Effector memory CD8-positive, alpha-beta T cell (primary cell): ENCODE measurements around the gene HOXA5.

Experiments
- ATAC-seq: fragments of 150-1000 bp; cut with Tn5 transposase; replicated peaks from 2 replicates; pipeline ENCODE4 v1.10.0; 2021; ENCODE audit warnings: mild to moderate bottlenecking, moderate library complexity
- DNase-seq, 3 experiments: peaks; one replicate each; pipeline ENCODE4 v3.0.0; 2021
- H3K27ac Mint-ChIP-seq, 2 donors: one replicate each; pipeline ENCODE4 v1.8.0; 2022; ENCODE audit warnings: mild to moderate bottlenecking in 2 of 2, mixed read lengths in 2 of 2, moderate library complexity in 2 of 2
- H3K27me3 Mint-ChIP-seq, 2 donors: one replicate each; pipeline ENCODE4 v1.8.0; 2022; ENCODE audit warnings: mixed read lengths in 2 of 2
- H3K36me3 Mint-ChIP-seq: one replicate; pipeline ENCODE4 v1.8.0; 2022; ENCODE audit warnings: mild to moderate bottlenecking, moderate library complexity, mixed read lengths; ENCODE audit not compliant: insufficient read depth
- H3K4me1 Mint-ChIP-seq, 2 donors: one replicate each; pipeline ENCODE4 v1.8.0; 2022; ENCODE audit warnings: low read depth in 2 of 2, mixed read lengths in 2 of 2
- H3K4me3 Mint-ChIP-seq, 2 donors: one replicate each; pipeline ENCODE4 v1.8.0; 2022; ENCODE audit warnings: mild to moderate bottlenecking in 2 of 2, mixed read lengths in 2 of 2, moderate library complexity in 2 of 2
- H3K9me3 Mint-ChIP-seq, 2 donors: one replicate each; pipeline ENCODE4 v1.8.0; 2022; ENCODE audit warnings: mixed read lengths in 2 of 2

HOXA5 gene

DNA sequence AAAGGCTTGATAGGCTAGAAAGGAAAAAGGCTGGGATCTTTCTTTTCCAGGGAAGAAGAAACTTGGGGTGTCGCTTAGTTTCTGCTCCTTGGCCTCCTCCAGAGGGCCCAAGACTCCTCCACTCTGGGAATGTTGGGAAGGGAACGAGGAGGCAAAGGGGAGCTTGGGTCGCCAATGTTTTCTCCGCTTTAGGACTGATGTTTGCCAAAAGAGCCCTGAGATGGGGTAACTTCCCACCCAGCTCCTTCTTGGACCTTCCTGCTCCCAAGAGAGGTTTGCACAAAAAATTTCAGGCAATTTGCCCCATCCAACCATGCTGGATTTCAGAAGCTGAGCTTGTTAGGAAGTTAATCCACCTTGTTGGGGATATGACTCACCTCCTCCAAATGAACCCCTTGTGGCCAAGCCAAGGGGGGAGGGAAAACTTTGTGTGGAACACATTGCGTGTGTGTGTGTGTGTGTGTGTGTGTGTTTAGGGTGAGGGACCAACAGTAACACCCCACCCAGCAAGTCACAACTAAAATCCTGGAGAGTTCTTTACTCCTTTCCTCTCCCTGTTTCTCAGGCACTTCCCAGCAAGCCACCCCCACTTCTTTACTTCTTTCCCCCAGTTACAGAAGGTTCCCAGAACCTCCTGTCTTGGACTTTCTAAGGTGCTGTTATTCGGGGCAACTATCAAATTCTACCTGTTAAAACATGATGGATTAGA lies 32.3 kb downstream of the HOXA5 start:
- peaks cover 0 to 39% of the 10 kb centered on the region in 2 donors for H3K27me3 Mint-ChIP-seq
- no peaks in the 10 kb centered on the region for H3K9me3 Mint-ChIP-seq
- ATAC-seq (no peak), DNase-seq (no peak)
- no peak overlapping the region for H3K27ac Mint-ChIP-seq
- no peaks in the 10 kb centered on the region for H3K4me1 Mint-ChIP-seq
- H3K4me3 Mint-ChIP-seq, result no peak overlapping the region
- H3K36me3 Mint-ChIP-seq, result no peaks in the 10 kb centered on the region

DNA sequence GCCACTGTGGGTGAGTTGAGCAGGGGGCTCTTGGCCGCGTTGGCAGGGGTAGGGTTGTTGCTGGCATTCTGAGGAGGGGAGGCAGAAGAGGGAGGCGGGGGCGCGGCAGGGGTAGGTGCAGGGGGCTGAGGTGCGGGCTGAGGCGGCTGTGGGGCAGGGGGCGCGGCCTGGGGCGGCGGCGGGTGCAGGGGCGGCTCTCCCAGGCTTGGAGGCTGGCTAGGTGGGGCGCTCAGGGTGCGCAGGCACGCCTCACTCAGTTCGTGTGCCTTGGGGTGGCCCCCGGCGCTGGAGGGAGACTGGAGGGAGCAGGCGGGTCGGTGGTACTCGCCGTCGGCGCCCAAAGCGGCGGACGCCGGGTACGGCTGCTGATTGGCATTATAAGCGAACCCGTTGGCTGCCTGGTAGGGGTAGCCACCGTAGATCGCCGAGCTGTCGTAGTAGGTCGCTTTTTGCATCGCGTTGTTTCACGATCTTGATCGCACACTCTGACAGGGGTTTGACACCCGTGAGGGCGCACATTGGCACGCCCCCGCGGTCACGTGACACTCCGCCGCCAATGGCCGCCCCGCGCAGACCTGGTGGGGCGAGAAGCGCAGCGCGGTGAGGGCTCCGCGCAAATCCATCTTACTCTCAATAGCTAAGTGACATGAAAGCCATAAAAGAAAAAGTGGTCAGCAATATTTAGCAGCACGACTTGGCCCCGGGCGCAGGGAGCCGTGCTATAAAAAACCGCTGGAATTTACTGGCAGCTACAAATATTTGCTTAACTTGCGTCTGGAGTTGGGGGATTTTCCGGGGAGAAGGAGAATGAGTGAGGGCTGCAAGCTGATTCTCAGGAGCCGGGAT lies 33.1 kb downstream of the HOXA5 start:
- no peaks in the 10 kb centered on the region for H3K9me3 Mint-ChIP-seq
- no peaks in the 10 kb centered on the region for H3K4me1 Mint-ChIP-seq
- no peak for ATAC-seq
- H3K4me3 Mint-ChIP-seq, result no peak overlapping the region
- no peak for DNase-seq
- peaks cover 3% of the 10 kb centered on the region for H3K36me3 Mint-ChIP-seq
- no peak overlapping the region for H3K27ac Mint-ChIP-seq
- peaks cover 2 to 41% of the 10 kb centered on the region in 2 donors for H3K27me3 Mint-ChIP-seq

DNA sequence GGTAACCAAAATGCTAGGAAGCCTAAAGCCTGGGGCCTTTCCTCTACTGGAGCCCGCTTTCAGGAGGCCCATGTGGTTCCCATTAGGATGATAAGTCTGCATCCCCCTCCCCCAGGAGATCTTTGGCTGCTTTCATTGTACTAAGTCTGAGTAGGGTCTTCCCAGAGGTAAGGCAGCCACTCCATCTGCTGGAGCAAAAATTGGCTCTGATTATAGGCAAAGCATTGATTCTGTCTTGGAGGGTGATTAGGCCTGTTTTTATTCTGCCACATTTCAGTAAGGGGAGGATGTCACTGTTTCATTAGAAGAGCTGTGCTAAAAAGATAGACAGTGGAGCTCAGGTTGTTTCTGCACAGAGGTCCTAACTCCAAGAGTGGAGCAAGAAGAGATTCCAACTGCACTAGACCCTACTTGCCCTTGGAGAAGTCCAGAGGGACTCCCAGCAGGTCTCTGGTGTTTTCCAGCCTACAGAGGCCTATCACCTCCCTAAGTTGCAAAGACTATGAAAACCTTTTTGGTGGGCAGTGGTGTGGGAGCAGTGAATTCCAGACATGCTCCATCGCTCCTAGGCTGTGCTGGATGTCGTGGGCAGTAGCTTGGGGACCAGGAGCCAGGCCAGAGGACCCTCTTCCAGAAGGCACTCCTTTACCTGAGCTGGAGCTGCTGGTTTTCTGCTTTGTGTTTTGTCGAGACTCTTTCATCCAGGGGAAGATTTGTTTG lies 33.9 kb downstream of the HOXA5 start:
- H3K4me1 Mint-ChIP-seq, result no peaks in the 10 kb centered on the region
- no peak overlapping the region for H3K27ac Mint-ChIP-seq
- H3K4me3 Mint-ChIP-seq, result no peak overlapping the region
- H3K36me3 Mint-ChIP-seq, result peaks cover 3% of the 10 kb centered on the region
- DNase-seq (no peak), ATAC-seq (no peak)
- peaks cover 8 to 49% of the 10 kb centered on the region in 2 donors for H3K27me3 Mint-ChIP-seq
- H3K9me3 Mint-ChIP-seq, result no peaks in the 10 kb centered on the region

DNA sequence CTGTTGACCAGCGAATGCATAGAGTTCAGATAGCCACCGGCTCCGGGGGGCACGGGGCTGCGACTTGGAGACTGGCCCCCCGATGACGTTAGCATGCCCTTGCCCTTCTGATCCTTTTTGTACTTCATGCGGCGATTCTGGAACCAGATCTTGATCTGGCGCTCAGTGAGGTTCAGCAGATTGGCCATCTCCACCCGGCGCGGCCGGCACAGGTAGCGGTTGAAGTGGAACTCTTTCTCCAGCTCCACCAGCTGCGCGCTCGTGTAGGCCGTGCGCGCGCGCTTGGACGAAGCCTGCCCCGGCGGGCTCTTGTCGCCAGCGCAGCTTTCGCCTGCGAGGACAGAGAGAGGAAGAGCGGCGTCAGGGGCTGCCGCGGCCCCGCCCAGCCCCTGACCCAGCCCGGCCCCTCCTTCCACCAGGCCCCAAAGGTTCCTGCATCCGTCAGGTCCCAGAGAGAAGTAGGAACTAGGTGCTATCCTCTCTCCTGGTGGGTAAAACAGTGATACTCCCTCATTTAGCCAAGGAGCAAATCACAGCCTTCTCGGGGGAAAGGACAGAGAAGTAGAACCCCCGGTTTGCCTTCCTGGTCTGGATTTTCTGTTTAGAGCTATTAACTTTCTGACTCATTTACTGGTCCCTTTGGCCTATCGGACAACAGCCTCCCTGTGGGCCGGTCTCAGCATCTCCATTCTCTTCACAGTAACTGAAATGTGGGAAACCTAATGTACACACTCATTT lies 34.9 kb downstream of the HOXA5 start:
- Mint-ChIP-seq H3K36me3 (peaks cover 3% of the 10 kb centered on the region), H3K4me1 (peaks cover 0 to 5% of the 10 kb centered on the region in 2 donors), H3K27me3 (peaks cover 19 to 59% of the 10 kb centered on the region in 2 donors), H3K9me3 (no peaks in the 10 kb centered on the region), H3K4me3 (no peak overlapping the region), H3K27ac (no peak overlapping the region)
- no peak for ATAC-seq
- no peak for DNase-seq

DNA sequence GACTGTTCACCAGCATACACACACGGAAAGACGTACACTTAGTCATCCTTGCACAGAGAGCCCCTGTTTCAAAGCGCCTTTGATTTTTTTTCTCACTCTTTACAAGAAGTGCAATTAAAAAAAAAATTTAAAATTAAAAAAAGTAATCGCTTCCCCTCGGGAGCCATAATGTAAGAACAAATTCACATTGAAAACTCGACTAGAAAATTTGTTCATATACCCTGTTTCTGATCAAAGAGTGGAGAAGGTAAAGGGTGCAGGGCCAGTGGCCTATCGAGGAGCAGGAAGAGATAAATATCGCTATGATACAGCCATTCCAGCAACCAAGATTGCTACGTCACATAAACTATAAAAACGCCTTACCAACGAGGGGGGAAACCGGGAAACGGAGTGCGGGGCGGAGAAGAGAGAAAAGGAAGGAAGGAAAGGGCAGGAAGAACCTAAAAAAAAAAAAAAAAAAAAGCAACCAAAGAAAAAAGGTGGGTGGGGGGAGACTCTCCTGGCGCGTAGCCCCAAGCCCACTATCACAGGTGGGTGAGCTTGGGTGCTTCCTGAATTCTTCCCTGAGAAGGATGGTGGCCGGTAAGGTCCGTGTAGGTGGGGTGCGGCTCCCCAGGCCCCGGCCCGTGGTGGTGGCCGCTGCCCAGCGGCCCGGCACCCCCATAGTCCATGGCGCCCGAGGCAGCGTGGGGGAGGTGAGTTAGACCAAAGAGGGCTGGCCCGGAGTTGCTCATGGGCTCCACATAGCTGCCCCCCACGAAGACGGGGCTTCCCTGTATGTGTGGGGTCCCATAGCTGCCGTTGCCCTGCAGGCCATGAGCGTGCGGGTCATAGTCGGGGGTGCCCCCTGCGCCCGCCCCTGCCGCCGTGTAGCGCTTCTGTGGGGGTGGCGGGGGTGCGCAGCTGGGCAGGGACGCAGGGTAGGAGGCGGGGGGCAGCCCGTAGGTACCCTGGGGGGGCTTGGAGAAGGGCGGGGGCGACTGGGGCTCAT lies 35.8 kb downstream of the HOXA5 start:
- Mint-ChIP-seq H3K4me3 (no peak overlapping the region), H3K9me3 (no peaks in the 10 kb centered on the region)
- ATAC-seq, result no peak

DNA sequence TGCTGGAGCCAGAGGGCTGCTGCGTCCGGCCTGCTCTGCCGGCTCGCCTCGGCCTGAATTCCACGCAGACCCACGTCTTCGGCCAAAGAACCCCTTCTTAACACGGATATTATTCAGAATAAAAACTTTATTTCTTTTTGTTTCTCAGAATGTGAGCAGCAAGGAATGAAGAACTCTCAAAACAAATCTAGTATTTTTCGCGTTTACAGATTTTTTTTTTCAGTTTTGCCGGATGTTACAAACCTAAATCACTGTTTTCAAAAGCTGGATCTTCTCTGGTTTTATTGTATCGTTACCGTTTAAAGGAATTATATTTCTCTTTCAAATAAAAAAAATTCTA lies 36.6 kb downstream of the HOXA5 start:
- Mint-ChIP-seq H3K4me1 (peaks cover 10 to 12% of the 10 kb centered on the region in 2 donors), H3K36me3 (peaks cover 4% of the 10 kb centered on the region), H3K4me3 (no peak overlapping the region), H3K9me3 (no peaks in the 10 kb centered on the region), H3K27me3 (peaks cover 35 to 74% of the 10 kb centered on the region in 2 donors), H3K27ac (no peak overlapping the region)
- ATAC-seq (no peak), DNase-seq (no peak)

More for the DNA sequence above, 35.8 kb downstream of the HOXA5 start:
- Mint-ChIP-seq H3K36me3 (peaks cover 3% of the 10 kb centered on the region), H3K4me1 (peaks cover 6 to 9% of the 10 kb centered on the region in 2 donors), H3K27ac (no peak overlapping the region), H3K27me3 (peaks cover 28 to 68% of the 10 kb centered on the region in 2 donors)
- DNase-seq, result no peak

DNA sequence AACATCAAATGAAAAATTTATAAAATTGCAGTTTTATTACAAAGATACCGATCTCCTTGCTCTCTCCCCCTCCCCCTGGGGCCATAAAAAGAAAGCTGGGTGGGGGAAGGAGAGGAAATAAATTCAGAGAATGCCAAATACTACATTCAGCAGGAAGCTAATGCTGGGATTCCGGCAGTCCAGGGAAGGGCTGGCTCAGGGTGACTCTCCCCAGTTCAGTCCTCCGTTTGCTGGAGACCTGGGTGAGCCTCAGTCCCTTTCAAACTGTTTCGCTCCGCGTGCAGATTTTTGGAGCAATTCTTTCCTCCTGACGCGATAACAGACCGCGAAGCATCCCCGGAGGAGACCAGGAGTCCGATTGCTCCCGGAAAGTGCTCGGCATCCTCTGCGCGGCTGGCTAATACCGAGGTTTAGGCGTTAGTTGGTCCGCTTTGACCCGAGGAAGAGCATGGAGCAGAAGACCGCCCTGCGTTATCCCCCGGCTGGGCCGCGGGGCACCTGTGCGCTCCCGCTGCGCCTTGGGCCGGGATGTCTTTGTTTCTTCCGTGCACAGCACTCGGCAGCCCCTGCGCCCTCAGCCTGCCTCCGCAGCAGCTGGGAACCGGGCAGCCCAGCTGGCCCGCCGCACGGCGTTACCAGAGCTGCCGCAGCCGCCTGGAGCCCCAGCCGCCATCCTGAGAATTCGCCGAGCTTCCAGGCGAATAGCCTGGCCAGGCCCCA lies 37.1 kb downstream of the HOXA5 start:
- ATAC-seq (no peak), DNase-seq (no peak)
- Mint-ChIP-seq H3K9me3 (no peaks in the 10 kb centered on the region), H3K27me3 (peaks cover 41 to 74% of the 10 kb centered on the region in 2 donors), H3K27ac (no peak overlapping the region), H3K4me1 (peaks cover 10 to 17% of the 10 kb centered on the region in 2 donors), H3K4me3 (no peak overlapping the region), H3K36me3 (peaks cover 9% of the 10 kb centered on the region)

DNA sequence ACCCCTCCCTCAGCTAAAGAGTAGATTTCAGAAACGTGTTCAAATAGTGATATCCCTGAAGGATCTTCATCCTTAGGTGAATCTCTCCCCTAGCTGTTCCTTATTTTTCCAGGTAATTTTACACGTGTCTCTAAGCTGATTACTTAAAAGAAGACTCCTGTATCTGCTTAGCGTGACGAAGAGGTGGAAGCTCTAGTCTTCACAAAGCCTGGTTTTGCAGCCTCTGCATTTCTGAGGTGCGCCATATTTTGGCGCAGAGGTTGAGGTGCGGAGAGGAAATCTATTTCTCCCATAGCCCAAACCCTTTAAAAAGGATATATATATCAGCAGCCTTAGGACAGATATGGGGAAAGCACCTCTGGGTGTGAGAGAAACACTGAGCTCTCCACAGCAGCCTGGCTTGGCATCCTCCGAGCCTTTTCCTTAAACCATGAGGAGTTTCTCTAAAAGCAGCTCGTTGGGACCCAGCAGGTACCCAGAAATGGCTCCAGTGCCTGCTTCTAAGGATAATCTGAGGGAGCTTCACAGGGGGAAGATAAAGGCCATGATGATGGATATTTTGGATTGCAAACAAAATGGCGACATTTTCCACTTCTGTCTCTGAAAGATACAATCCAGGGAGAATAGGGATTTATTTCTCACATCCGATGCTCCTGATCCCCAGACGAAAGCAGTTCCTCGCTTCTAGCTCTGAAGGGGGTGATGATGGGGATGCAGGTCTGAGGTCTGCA lies 38.0 kb downstream of the HOXA5 start:
- no peak overlapping the region for H3K4me3 Mint-ChIP-seq
- peaks cover 46 to 76% of the 10 kb centered on the region in 2 donors for H3K27me3 Mint-ChIP-seq
- H3K4me1 Mint-ChIP-seq, result peaks cover 10 to 19% of the 10 kb centered on the region in 2 donors
- H3K36me3 Mint-ChIP-seq, result peaks cover 17% of the 10 kb centered on the region
- no peak for ATAC-seq
- DNase-seq, result no peak
- H3K9me3 Mint-ChIP-seq, result no peaks in the 10 kb centered on the region
- H3K27ac Mint-ChIP-seq, result no peak overlapping the region

DNA sequence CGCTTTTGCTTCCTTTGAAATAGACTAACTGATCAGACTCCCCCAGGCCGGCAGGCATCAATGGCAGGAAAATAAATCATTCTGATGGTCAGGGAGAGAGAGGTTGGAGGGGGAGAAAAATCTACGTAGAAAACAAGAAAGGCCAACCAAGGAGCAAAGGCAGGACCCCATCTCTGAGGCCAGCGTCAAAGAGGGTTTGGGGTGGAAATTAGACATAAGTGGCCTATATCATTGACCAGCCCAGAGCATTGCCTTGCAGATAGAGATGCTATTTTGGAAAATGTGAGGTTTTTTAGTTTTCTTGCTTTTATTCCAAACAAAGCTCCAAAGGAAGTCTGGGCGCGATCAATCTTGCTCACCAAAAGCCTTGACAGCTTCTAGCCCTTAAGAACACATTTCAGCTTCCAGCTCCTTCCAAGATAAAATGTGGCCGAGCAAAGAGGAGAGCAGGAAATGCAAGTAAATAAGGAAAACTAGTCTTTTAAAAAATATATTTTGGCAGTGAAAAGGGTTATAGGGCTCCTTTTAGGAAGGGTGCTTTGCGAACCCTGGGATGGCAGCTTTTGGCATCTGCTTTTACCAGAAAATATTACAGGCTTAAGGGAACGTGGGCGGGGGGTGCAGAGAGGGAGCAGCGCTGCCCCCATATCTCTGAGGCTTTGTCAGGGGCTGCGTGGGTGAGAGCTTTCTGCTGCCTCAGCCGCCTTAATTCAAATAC lies 39.0 kb downstream of the HOXA5 start:
- H3K27ac Mint-ChIP-seq, result no peak overlapping the region

DNA sequence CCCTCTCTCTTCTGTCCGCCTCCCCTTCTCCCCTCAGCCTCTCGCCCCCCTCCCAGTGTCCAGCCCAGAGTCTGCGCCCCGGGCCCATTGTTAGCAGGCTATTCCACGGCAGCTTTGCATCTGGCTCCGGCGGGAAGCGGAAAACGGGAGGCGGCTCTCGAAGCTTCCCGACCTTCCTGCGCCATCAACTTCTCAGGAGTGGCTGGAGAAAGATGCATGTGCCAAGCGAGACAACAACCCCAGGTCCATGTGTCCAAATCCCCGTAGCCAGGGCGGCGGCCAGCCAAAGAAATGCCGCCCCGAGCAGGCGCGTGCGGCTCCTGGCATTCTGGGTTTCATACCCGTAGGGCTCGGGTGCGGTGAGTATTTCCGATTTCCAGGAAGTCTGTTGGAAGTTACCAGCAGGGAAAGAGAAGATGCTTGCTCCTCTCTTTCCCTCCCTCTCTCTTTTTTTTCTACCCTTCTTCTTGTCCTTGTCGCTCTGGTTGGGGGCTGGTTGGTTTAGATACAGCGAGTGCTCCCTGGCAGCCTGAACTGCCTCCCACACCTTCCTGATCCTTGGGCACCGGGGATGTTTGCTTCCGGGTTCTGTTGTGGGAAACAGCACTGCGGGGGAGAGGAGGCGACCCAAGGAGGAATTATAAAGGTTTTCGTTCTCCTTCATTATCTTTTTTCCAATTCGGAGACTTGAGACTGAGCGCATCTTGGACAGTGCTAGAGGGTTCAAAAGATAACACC lies 39.8 kb downstream of the HOXA5 start:
- DNase-seq (no peak), ATAC-seq (no peak)
- Mint-ChIP-seq H3K4me3 (peak overlapping the region in 1 of 2 donors; percentile 8), H3K9me3 (no peaks in the 10 kb centered on the region), H3K36me3 (peaks cover 27% of the 10 kb centered on the region), H3K4me1 (peaks cover 10 to 21% of the 10 kb centered on the region in 2 donors), H3K27me3 (peaks cover 55 to 88% of the 10 kb centered on the region in 2 donors), H3K27ac (no peak overlapping the region)

More for the DNA sequence above, 39.0 kb downstream of the HOXA5 start:
- ATAC-seq, result no peak
- DNase-seq, result no peak
- peaks cover 50 to 81% of the 10 kb centered on the region in 2 donors for H3K27me3 Mint-ChIP-seq
- H3K9me3 Mint-ChIP-seq, result no peaks in the 10 kb centered on the region
- H3K36me3 Mint-ChIP-seq, result peaks cover 25% of the 10 kb centered on the region
- H3K4me1 Mint-ChIP-seq, result peaks cover 10 to 19% of the 10 kb centered on the region in 2 donors
- no peak overlapping the region for H3K4me3 Mint-ChIP-seq
